ENCODE measurements around the gene MRGPRG. TPM values are rescaled to one million over a fixed set of nuclear protein-coding genes. Genes with fewer than 3 reads are reported as not detected.

The MRGPRG gene
- total RNA-seq, 2 experiments from 2014 or later: not detected

DNA sequence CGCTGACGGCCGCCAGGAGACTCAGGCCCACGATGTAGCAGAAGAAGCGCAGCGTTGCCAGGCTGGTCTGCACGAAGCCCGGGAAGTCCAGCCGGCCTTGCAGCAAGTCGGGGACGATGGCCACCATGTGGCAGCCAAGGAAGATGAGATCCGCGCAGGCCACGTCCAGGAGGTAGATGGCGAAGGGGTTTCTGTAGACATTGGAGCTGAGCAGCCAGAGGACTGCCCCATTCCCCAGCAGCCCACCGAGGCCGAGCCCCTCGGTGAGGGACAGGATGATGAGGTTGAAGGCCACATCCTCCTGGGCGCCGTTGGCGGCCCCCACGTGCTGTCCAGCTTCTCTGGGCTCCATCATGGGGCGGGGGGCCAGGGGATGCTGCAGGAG is 9.8 kb upstream of the MRGPRG start:
- TF ChIP-seq, protein P1, sequence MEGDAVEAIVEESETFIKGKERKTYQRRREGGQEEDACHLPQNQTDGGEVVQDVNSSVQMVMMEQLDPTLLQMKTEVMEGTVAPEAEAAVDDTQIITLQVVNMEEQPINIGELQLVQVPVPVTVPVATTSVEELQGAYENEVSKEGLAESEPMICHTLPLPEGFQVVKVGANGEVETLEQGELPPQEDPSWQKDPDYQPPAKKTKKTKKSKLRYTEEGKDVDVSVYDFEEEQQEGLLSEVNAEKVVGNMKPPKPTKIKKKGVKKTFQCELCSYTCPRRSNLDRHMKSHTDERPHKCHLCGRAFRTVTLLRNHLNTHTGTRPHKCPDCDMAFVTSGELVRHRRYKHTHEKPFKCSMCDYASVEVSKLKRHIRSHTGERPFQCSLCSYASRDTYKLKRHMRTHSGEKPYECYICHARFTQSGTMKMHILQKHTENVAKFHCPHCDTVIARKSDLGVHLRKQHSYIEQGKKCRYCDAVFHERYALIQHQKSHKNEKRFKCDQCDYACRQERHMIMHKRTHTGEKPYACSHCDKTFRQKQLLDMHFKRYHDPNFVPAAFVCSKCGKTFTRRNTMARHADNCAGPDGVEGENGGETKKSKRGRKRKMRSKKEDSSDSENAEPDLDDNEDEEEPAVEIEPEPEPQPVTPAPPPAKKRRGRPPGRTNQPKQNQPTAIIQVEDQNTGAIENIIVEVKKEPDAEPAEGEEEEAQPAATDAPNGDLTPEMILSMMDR (IDR thresholded peaks at IDR 0.05): no peak
- no peak overlapping the region for H3K4me3 Mint-ChIP-seq
- ChIA-PET CTCF (no interaction called here), POLR2A (no interaction called here)
- no peaks in the 10 kb centered on the region for H3K9me3 Mint-ChIP-seq
- no peak overlapping the region for H3K4me3 ChIP-seq (ENCODE audit: low read length)
- H3K27ac Mint-ChIP-seq: no peak overlapping the region
- DNase-seq: no peak
- intact Hi-C loops (cut with DNase I, micrococcal nuclease): no loop called here
- peaks cover 0 to 10% of the 10 kb centered on the region in 2 experiments for H3K9me3 ChIP-seq (ENCODE audit: control insufficient read depth in 1 of 2, insufficient read depth in 1 of 2, low read length in 2 of 2)
- H3K27me3 Mint-ChIP-seq: peaks cover 7% of the 10 kb centered on the region
- H3K36me3 ChIP-seq (ENCODE audit: insufficient read depth, low read length): no peaks in the 10 kb centered on the region
- H3K27ac ChIP-seq (ENCODE audit: low read depth in 1 of 2, low read length in 2 of 2): no peak overlapping the region
- no peak for ATAC-seq (ENCODE audit: poor library complexity)
- peaks cover under 1% of the 10 kb centered on the region for H3K4me1 ChIP-seq (ENCODE audit: insufficient read depth, low read length)
- no peaks in the 10 kb centered on the region for H3K36me3 Mint-ChIP-seq (ENCODE audit: low read depth)
- no peaks in the 10 kb centered on the region for H3K4me1 Mint-ChIP-seq (ENCODE audit: low read depth)
- no peaks in the 10 kb centered on the region for H3K27me3 ChIP-seq (ENCODE audit: control insufficient read depth in 1 of 2, insufficient read depth in 2 of 2, low read length in 2 of 2)

DNA sequence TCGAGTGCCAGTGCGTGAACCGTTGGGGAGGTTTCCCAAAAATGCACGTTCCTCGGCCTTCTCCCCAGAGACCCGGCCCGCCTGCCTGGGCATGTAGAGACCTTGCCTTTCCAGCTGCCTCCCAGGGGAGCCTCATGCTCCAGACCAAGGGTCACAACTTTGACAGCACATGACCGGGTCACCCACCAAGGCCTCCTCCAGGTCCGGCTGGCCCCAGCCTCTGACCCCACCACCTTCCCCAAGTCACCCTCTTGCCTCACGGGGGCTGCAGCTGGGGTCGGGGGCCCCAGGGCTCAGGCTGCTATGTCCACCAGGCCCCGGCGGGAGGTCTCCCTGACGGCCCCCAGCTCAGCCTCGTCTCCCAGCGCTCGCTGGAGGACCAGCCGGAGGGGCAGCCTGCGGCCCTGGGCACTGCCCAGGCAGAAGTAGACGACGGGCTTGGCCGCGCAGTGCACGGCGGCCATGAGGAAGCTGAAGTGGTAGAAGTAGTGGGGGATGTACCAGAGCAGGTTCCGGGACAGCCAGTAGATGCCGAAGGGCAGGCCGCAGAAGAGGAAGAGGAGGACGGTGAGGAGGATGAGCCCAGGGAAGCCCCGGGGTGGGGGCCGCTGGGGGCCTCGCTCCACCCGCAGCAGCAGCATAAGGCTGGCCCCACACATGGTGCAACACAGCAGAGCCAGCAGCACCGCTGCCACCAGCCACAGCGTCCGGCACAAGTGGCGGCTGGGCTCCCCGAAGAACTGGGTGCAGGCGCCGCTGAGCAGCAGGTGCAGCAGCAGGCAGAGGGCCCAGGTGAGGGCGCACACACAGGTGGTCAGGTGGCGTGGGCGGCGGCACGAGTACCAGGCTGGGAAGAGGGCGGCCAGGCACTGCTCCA is 9.2 kb upstream of the MRGPRG start:
- ChIA-PET POLR2A (no interaction called here), CTCF (no interaction called here)

DNA sequence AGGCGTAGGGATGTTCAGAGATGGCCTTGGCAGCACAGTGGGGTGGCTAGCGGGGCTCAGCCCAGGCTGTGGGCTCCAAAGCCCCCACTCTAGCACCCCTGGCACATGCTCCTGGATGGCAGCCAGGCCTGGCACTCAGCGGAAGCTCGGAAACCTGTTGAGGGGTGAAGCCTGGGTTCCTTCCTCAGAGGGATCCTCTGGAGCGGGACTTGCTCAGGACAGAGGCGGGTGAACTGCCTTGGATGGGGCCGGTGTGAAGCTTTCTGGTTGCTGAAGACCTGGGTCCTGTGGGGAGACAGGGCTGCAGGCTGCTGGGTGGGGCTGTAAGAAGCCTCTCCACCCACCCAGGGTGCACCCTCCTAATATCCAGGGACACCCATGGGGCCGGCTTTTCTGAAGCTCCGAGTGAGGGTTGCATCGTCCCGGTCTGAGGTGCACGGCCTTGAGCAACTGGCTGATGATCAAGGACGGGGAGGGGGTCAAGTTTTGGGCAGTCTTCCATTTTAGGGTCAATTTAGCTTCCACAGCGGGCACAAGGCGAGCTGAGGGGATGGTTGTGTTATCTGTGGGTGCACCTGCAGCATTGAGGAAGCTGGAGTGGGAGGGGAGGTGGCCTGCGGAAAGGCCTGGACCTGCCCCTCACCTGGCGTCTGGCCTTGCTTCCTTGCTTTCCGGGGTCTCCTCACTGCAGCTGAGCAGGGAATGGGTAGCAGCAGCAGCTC is 8.4 kb upstream of the MRGPRG start:
- DNase-seq: peak in 1 of 14 experiments; percentile 25
- Mint-ChIP-seq H3K36me3 (ENCODE audit: low read depth) (no peaks in the 10 kb centered on the region), H3K27me3 (peaks cover 12% of the 10 kb centered on the region), H3K9me3 (no peaks in the 10 kb centered on the region), H3K4me1 (ENCODE audit: low read depth) (peaks cover 8% of the 10 kb centered on the region), H3K4me3 (no peak overlapping the region), H3K27ac (no peak overlapping the region)
- Histone ChIP-seq H3K27ac (ENCODE audit: low read depth in 1 of 2, low read length in 2 of 2) (no peak overlapping the region), H3K9me3 (ENCODE audit: control insufficient read depth in 1 of 2, insufficient read depth in 1 of 2, low read length in 2 of 2) (peaks cover 0 to 10% of the 10 kb centered on the region in 2 experiments), H3K4me1 (ENCODE audit: insufficient read depth, low read length) (peaks cover 10% of the 10 kb centered on the region), H3K27me3 (ENCODE audit: control insufficient read depth in 1 of 2, insufficient read depth in 2 of 2, low read length in 2 of 2) (no peaks in the 10 kb centered on the region), H3K4me3 (ENCODE audit: low read length) (no peak overlapping the region), H3K36me3 (ENCODE audit: insufficient read depth, low read length) (no peaks in the 10 kb centered on the region)
- TF ChIP-seq, protein P1 (IDR thresholded peaks at IDR 0.05): no peak
- ChIA-PET POLR2A (no interaction called here), CTCF (no interaction called here)
- ATAC-seq (ENCODE audit: poor library complexity): no peak
- intact Hi-C loops (cut with DNase I, micrococcal nuclease): no loop called here

More for the DNA sequence above, 9.2 kb upstream of the MRGPRG start:
- Mint-ChIP-seq H3K4me1 (ENCODE audit: low read depth) (peaks cover 5% of the 10 kb centered on the region), H3K9me3 (no peaks in the 10 kb centered on the region), H3K27me3 (peaks cover 8% of the 10 kb centered on the region), H3K27ac (no peak overlapping the region), H3K4me3 (no peak overlapping the region), H3K36me3 (ENCODE audit: low read depth) (no peaks in the 10 kb centered on the region)
- Histone ChIP-seq H3K4me3 (ENCODE audit: low read length) (no peak overlapping the region), H3K27me3 (ENCODE audit: control insufficient read depth in 1 of 2, insufficient read depth in 2 of 2, low read length in 2 of 2) (no peaks in the 10 kb centered on the region), H3K9me3 (ENCODE audit: control insufficient read depth in 1 of 2, insufficient read depth in 1 of 2, low read length in 2 of 2) (peaks cover 0 to 10% of the 10 kb centered on the region in 2 experiments), H3K36me3 (ENCODE audit: insufficient read depth, low read length) (no peaks in the 10 kb centered on the region), H3K4me1 (ENCODE audit: insufficient read depth, low read length) (peaks cover 7% of the 10 kb centered on the region), H3K27ac (ENCODE audit: low read depth in 1 of 2, low read length in 2 of 2) (no peak overlapping the region)
- no peak for DNase-seq
- no peak for ATAC-seq (ENCODE audit: poor library complexity)
- intact Hi-C loops (cut with DNase I, micrococcal nuclease): no loop called here
- TF ChIP-seq, protein P1 (IDR thresholded peaks at IDR 0.05): no peak

All from CD4-positive, alpha-beta T cell (primary cell).